ENCODE data around the gene ZNF77.

DNA sequence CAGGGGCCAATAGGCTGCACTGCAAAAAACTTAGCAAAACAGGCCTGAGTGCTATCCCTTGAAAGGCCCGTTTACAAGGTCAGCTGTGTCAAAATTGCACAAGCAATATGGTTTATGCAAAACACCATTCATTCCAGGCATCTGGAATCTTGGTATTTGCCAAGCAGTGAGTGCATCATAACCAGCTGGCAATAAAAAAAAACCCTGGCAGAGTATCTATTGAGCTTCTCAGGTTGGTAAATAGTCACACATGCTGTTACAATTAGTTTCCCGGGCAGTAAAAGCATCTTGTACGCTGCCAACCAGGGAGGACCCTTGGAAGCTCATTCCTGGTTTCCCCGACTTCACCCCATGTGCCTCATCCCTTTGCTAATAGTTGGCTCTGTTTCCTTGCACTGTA lies 21.3 kb downstream of the ZNF77 start:
- TF ChIP-seq, protein P1, sequence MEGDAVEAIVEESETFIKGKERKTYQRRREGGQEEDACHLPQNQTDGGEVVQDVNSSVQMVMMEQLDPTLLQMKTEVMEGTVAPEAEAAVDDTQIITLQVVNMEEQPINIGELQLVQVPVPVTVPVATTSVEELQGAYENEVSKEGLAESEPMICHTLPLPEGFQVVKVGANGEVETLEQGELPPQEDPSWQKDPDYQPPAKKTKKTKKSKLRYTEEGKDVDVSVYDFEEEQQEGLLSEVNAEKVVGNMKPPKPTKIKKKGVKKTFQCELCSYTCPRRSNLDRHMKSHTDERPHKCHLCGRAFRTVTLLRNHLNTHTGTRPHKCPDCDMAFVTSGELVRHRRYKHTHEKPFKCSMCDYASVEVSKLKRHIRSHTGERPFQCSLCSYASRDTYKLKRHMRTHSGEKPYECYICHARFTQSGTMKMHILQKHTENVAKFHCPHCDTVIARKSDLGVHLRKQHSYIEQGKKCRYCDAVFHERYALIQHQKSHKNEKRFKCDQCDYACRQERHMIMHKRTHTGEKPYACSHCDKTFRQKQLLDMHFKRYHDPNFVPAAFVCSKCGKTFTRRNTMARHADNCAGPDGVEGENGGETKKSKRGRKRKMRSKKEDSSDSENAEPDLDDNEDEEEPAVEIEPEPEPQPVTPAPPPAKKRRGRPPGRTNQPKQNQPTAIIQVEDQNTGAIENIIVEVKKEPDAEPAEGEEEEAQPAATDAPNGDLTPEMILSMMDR (IDR thresholded peaks at IDR 0.05; ENCODE audit: borderline replicate concordance, extremely low read depth, low read length, poor library complexity, severe bottlenecking): no peak
- TF ChIP-seq EZH2 (IDR thresholded peaks at IDR 0.05; ENCODE audit: borderline replicate concordance, low read depth, low read length, severe bottlenecking): no peak

Measured in DND-41 (cell line).